GM19099 (cell line): ENCODE measurements around the gene DNAJC25.

ENCODE experiments used
- POLR2A ChIP-seq: IDR thresholded peaks from 3 replicates; pipeline ENCODE4 v1.6.1; 2011; ENCODE audit warnings: low read depth; ENCODE audit not compliant: insufficient read length; ENCODE audit errors: extremely low read depth

The DNAJC25 gene

GRCh38 chr9:111631214-111631971 is at the start of gene DNAJC25:
Gene DNAJC25 (plus strand): TSS chr9:111631334. CDS start chr9:111631408, 74 bp downstream.
- TF ChIP-seq POLR2A: peak; percentile 100

GRCh38 chr9:111582888-111583287 is 48.2 kb upstream of the DNAJC25 start:
- TF ChIP-seq POLR2A: no peak

- TF ChIP-seq POLR2A: no peak
These were observed 44.8 kb upstream of the DNAJC25 start for GRCh38 chr9:111586378-111586777.

- no peak for TF ChIP-seq POLR2A
These were observed 42.3 kb upstream of the DNAJC25 start for GRCh38 chr9:111588846-111589245.

- TF ChIP-seq POLR2A: no peak
These were observed 33.0 kb upstream of the DNAJC25 start for GRCh38 chr9:111597852-111598732.

GRCh38 chr9:111598733-111599091 is 32.4 kb upstream of the DNAJC25 start:
- no peak for TF ChIP-seq POLR2A

- peak; percentile 30 for TF ChIP-seq POLR2A
These were observed 31.8 kb upstream of the DNAJC25 start, which contains the start of gene PTGR1 for GRCh38 chr9:111599092-111599954. Gene PTGR1 (minus strand): TSS chr9:111599647. CDS start chr9:111597422, 2,225 bp downstream.

GRCh38 chr9:111599955-111600343 is 31.2 kb upstream of the DNAJC25 start:
- no peak for TF ChIP-seq POLR2A

GRCh38 chr9:111601237-111602018 is 29.7 kb upstream of the DNAJC25 start:
- TF ChIP-seq POLR2A: no peak

GRCh38 chr9:111603041-111603440 is 28.1 kb upstream of the DNAJC25 start:
- no peak for TF ChIP-seq POLR2A

GRCh38 chr9:111604054-111604615 is 27.0 kb upstream of the DNAJC25 start:
- TF ChIP-seq POLR2A: no peak

- TF ChIP-seq POLR2A: no peak
These were observed 26.0 kb upstream of the DNAJC25 start for GRCh38 chr9:111605041-111605559.

GRCh38 chr9:111610149-111610548 is 21.0 kb upstream of the DNAJC25 start:
- no peak for TF ChIP-seq POLR2A

GRCh38 chr9:111610845-111611244 is 20.3 kb upstream of the DNAJC25 start:
- TF ChIP-seq POLR2A: no peak
